Dedifferentiated amniotic fluid mesenchymal stem cell (primary cell): ENCODE results near the gene RABGAP1L.

ENCODE experiments used
- DNase-seq: peaks from one replicate; pipeline ENCODE4 v3.0.0-alpha.2; 2016; ENCODE audit errors: extremely low spot score

The RABGAP1L gene

DNA sequence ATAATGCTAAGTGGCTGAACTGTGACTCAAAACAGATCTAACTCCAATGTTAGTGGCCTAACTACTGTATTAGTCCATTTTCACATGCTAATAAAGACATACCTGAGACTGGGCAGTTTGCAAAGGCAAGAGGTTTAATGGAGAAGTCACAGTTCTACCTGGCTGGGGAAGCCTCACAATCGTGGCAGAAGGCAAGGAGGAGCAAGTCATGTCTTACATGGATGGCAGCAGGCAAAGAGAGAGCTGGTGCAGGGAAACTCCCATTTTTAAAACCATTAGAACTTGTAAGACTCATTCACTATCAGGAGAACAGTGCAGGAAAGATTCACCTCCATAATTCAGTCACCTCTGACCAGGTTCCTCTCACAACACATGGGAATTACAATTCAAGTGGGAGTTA lies 760.8 kb downstream of the RABGAP1L start:
- DNase-seq, result no peak

DNA sequence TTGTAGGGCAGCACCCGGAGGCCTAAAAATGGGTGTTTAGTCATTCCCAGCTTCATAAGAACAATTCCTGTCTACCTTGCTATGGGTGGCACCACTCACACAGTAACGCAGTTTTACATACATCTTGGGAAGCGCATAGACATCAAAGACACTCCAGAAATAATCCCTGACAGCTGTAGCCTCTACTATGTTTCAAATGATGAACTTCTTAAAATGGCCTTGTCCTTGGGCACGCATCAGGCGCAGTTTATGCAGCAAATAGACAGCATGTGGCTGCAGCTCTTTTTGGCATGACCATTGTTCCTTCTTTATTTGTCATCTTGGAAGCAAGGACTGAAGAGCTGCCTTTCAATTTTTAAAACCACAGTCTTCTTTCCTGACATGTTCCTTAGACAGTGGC lies 762.8 kb downstream of the RABGAP1L start:
- no peak for DNase-seq

DNA sequence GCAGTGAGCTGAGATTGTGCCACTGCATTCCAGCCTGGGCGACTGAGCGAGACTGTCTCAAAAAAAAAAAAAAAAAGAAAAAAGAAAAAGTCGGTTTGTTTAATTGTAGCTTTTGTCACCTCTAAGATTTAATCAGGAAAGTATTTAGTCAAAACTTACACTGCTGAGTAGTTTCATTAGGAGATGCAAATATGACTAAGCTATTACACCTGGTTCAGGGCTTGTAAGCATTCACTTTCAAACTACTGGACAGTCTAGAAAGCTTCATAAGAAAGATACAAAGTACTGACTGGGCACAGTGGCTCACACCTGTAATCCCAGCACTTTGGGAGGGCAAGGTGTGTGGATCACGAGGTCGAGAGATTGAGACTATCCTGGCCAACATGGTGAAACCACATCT lies 764.5 kb downstream of the RABGAP1L start:
- DNase-seq, result no peak

- DNase-seq, result no peak
Observed at GRCh38 chr1:174928541-174928940, 769.2 kb downstream of the RABGAP1L start.

DNA sequence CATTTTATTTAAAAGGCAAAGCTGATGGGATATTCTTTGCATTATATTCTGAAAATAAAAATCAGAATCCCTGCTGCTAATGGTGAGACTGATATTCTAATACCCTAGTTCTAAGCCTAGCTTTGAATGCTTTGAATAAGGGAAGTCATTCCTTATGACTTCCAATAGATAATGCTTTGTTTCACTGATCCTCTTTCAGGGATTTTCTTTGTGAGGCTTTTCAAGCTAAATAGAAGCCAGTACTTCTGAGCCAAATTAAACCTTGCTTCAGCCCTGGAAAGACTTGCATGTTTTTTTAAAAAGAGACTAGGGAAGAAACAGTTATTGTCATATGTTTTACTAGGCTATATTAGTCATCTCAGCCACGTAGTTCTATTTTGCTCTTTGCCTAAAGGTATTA lies 771.9 kb downstream of the RABGAP1L start:
- no peak for DNase-seq

- no peak for DNase-seq
Observed at GRCh38 chr1:174932587-174932986, 773.3 kb downstream of the RABGAP1L start.

DNA sequence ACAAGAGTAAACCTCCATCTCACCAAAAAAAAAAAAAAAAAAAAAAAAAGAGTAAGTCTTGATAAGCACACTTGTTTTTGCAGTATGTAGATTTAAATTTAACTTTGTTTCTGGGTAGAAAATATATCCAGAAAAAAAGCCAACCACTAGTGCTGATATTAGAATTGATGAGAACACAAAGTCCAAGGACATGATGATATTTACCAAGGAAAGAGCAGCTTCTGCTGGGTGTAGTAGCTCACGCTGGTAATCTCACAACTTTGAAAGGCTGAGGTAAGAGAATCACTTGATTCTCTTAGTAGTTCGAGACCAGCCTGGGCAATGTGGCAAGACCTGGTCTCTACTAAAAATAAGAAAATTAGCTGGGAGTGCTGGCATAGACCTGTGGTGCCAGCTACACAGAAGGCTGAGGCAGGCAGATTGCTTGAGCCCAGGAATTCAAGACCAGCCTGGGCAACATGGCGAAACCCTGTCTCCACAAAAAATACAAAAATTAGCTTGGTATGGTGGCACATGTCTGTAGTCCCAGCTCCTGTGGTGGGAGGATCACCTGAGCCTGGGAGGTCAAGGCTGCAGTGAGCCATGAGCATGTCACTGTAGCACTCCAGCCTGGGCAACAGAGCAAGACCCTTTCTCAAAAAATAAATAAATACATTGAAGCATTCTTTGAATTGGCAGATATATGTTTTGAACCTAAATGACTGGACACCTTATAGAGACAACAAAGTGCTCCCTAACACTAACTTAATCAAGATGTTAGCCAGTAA lies 776.8 kb downstream of the RABGAP1L start:
- DNase-seq, result no peak

DNA sequence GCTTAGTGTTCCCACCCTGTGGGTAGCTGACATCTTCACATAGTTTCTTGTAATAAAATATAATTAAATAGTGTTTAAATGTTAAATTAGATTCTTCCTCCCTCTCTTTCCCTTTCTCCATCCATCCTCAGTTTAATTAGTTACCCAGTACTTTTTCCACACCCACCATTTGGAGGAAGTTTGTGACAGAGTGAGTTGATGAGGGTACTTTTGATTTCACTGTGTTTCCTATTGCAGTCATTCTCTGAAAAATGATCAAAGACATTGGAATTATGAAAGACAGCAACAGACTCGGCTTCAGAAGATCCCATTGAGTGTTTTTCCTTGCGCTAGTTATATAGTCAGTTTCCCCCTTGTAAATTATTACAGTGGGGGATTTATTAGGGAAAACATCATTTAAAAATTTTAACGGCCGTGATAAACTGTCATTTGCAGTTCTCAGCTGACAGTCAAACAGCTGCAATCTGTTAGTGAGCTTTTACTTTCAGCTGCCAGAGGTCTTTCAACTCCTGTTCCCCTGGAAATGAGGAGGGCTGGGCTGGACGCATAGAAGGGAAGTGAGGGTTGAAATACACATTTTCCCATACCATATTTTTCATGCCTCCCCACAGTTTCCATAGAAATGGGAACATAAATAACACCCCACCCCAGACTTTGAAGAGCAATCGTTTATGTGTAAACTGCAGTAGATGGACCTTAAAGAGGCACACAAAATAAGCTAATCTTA lies 779.1 kb downstream of the RABGAP1L start:
- no peak for DNase-seq

- DNase-seq, result no peak
Observed at GRCh38 chr1:174939775-174940545, 780.6 kb downstream of the RABGAP1L start.

DNA sequence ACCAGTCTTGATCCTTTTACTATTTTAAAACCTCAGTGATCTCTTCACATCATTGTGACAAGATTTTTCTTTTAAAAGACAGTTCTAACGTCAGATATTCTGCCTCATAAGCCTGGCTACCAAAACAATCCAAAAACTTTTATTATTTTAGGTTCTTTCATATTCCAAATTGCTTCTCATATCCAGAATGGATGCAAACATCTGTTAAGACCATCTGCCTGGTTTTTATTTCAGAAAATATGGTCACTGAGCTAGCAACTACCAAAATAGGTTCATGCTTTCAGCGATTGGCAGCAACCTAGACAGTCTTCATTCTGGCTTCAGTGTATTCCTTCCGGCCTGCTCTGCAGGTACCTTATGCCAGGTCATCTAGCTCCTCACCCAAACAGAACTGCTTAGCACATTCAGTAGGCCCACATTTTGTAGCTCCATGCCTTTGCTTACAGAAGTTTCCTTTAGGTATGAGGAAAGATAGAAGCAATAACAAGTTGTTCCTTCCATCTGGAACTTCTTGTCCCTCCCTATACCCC lies 781.4 kb downstream of the RABGAP1L start:
- DNase-seq, result no peak

DNA sequence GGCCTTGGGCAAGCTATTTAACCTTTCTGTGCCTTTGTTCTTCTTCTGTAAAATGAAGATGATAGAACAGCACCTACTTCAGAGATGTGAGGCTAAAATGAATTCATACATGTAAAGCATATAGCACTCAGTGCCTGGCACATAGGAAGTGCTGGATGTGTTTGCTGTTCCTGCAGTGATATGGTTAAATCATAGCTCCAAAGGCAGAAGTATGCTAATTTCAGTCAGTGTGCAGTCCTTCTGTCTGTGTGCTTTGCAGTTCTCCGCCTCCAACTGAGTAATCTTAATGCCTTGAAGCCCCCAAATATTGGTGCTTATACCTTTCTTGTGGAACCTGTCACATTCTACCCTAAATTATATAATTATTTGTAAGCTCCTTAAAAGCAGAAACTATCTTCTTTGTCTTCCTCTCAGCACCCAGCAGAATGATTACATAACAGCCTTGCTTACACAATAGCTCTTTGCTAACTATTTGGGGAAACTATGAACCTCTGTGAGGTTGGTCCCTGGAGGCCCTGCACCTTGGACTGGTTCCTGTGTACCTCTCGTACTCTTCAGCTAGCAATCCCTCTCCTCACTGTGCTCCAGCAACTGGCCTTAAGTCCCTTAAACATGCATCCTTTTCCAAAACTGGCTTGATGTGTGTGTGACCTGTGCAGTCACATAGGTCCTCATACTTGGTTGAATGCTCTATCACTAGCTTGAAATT lies 783.4 kb downstream of the RABGAP1L start:
- no peak for DNase-seq

DNA sequence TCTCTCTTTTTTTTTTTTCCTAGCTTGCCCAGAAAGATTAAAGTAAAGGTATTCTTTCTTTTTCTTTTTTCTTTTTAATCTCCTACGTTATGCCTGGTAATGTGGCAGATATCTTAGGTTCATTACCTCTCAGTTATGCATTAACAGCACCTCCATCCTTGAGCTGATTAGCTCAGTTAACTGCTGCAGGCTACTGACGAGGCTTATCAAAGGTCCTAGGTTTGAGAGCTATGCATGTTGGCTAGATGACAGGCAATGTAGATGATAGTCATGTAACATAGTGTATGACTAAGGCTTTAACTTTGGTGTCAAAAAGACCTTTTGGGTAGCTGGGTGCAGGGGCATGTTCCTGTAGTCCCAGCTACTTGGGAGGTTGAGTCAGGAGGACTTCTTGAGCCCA lies 786.7 kb downstream of the RABGAP1L start:
- DNase-seq, result no peak

- no peak for DNase-seq
Observed at GRCh38 chr1:174949061-174949460, 789.7 kb downstream of the RABGAP1L start.

- no peak for DNase-seq
Observed at GRCh38 chr1:174949645-174950044, 790.3 kb downstream of the RABGAP1L start.

DNA sequence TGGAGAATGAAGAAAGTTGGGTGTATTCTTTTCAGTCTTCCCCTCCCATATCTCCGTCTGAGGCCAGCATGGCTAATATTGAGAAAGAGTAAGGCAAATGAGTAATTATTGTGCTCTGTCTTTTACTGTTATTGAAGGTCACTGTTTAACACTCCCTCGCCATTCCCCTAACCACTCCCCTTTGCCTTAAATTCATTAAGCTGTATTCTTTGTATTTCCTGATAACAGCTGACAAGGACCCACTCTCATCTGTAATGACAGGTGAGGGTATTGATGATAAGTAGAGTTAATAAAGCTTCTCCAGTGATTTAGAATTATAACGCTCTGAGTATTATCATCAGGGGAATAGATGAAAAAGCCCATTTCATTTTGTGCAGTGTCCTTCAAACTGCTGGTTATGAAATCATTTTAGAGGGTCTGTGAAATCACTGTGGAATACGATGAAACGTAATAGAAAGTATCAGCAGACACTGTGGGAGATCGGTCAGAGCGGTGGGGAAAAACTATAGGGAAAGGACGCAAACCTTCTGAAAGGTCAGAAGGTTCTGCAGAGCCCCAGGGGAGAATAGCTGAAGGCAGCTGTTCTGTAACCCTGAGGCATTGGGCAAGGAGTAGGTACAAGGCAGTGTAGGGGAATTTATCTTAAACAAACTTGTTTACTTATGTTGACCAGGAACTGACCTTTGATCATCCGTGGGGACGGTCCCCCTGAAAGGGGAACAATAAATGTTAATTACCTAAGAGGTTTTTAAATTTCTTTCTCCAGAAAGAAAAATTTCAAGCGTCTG lies 794.2 kb downstream of the RABGAP1L start:
- DNase-seq, result no peak

DNA sequence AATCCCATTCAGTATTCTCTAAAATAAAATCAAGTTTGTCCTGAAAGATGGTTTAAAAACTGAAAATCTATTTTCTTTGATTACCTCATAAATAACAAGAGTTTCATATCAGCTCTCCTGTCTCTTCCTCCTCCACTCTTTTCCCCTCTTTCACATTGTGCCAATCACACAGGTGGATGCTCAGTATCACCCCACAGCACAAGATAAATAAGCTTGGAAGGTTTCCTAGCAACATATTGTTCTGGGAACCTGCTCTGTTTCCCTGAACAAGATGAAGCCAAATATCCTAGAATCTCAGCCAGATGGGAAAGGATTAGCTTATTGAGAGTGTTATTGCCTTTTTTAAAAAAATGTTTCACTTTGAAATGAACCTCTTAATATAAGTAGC lies 794.7 kb downstream of the RABGAP1L start:
- DNase-seq, result no peak

GRCh38 chr1:174954671-174955669 lies 795.6 kb downstream of the RABGAP1L start:
- no peak for DNase-seq

GRCh38 chr1:174956086-174956485 lies 796.8 kb downstream of the RABGAP1L start:
- DNase-seq, result no peak

DNA sequence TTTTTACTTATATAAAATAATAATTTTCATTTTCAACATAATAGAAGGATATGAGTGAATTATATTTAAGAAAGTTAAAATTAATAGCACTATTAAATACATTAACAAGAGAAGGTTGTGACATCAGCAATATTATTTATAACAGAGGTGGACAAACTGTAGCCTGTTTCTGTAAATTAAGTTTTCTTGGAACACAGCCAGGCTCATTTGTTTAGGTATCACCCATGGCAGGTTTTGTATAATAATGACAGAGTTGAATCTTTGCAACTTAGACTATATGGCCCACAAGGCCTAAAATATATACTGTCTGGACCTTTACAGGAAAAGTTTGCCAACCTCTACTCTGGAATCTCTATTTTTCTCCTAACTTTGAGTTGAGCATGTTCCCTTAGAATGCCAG lies 797.7 kb downstream of the RABGAP1L start:
- no peak for DNase-seq

GRCh38 chr1:174957829-174958228 lies 798.5 kb downstream of the RABGAP1L start:
- DNase-seq, result no peak
